ENCODE measurements around the gene TBX3.

DNA sequence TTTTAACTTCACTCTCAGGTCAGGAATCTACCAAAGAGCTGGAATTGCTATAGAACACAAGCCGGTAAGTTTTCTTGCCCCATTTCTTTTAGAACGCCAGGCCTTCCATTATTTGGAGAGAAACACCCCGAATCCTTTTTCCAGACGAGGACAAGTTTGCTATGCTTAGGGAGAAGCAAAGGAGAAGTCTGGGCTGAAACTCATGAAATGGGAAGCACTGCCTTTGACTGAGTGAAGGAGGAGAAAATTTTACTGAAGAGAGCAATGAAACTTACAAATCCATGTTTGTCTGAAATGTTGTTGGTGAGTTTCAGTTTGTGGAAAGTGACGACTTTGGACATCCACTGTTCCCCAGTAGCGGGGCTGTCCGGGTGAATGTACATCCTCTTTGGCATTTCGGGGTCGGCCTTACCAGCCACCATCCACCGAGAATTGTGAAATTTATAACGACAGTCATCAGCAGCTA is 3.3 kb downstream of the TBX3 start:
- TF ChIP-seq, protein P1, sequence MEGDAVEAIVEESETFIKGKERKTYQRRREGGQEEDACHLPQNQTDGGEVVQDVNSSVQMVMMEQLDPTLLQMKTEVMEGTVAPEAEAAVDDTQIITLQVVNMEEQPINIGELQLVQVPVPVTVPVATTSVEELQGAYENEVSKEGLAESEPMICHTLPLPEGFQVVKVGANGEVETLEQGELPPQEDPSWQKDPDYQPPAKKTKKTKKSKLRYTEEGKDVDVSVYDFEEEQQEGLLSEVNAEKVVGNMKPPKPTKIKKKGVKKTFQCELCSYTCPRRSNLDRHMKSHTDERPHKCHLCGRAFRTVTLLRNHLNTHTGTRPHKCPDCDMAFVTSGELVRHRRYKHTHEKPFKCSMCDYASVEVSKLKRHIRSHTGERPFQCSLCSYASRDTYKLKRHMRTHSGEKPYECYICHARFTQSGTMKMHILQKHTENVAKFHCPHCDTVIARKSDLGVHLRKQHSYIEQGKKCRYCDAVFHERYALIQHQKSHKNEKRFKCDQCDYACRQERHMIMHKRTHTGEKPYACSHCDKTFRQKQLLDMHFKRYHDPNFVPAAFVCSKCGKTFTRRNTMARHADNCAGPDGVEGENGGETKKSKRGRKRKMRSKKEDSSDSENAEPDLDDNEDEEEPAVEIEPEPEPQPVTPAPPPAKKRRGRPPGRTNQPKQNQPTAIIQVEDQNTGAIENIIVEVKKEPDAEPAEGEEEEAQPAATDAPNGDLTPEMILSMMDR (IDR thresholded peaks at IDR 0.05): no peak
- TF ChIP-seq POLR2A (IDR thresholded peaks at IDR 0.05): no peak
